HUES6 (cell line): Measurements from ENCODE around the gene SDC3.
A peak's percentile ranks its signal among the peaks of the same experiment; 100 is the strongest.

Source experiments
- H3K27ac ChIP-seq: 2 replicates; pipeline ENCODE4 v1.7.0; 2013; ENCODE audit warnings: low read depth, mild to moderate bottlenecking, low read length, inconsistent platforms
- H3K27me3 ChIP-seq: 2 replicates; pipeline ENCODE4 v1.6.1; 2013; ENCODE audit warnings: low read length; ENCODE audit not compliant: control insufficient read depth, insufficient read depth
- H3K36me3 ChIP-seq: 2 replicates; pipeline ENCODE4 v1.6.1; 2013; ENCODE audit warnings: low read length; ENCODE audit not compliant: control insufficient read depth, insufficient read depth
- H3K4me1 ChIP-seq: 2 replicates; pipeline ENCODE4 v1.6.1; 2013; ENCODE audit warnings: low read length; ENCODE audit not compliant: control insufficient read depth, insufficient read depth
- H3K4me3 ChIP-seq: 2 replicates; pipeline ENCODE4 v1.5.1; 2013; ENCODE audit warnings: low read depth, low read length
- H3K9ac ChIP-seq: one replicate; pipeline ENCODE4 v1.6.1; 2013; ENCODE audit warnings: mild to moderate bottlenecking, low read length
- H3K9me3 ChIP-seq: 2 replicates; pipeline ENCODE4 v1.6.1; 2013; ENCODE audit warnings: low read depth, low read length; ENCODE audit not compliant: control insufficient read depth, insufficient read depth

The SDC3 gene

DNA sequence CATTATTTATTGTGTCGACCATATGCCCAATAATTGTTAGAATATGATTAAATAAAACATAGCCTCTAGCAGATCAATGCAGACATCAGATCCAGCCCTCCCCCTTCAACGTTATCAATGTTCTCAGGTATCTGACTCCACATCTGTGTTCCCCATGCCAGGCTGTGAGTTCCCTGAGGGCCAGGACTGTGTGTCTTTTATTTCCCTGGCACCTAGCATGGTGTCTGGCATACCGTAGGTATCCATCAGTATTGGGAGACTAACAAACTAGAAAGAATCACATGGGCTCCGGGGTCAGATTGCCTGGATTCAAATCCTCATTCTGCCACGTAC, 48.3 kb downstream of the SDC3 start:
- no peak overlapping the region for H3K9ac ChIP-seq
- no peaks in the 10 kb centered on the region for H3K9me3 ChIP-seq
- H3K27ac ChIP-seq, result no peak overlapping the region
- peaks cover 19% of the 10 kb centered on the region for H3K4me1 ChIP-seq
- no peaks in the 10 kb centered on the region for H3K36me3 ChIP-seq
- H3K27me3 ChIP-seq, result no peaks in the 10 kb centered on the region
- H3K4me3 ChIP-seq, result no peak overlapping the region

DNA sequence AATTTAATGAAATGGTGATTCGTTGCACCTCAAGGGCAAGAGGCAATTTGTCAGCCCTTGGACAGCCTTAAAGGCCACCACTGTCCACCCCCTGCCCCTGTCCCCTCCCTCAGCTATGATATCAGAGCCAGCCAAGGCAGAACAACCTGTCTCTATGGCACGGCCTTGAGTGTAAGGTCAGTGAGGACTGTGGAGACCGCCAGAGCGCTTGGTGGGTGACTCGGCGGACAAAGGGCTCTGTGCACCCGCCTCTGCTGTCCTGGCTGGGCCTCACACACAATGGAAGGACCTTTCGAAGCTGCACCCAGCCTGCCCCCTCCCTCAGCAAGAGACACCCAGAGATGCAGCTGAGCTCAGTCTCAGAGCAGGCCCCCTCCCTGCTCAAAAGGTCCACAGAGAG, 50.6 kb downstream of the SDC3 start:
- Histone ChIP-seq H3K9ac (no peak overlapping the region), H3K27me3 (no peaks in the 10 kb centered on the region), H3K27ac (no peak overlapping the region), H3K4me3 (no peak overlapping the region), H3K36me3 (no peaks in the 10 kb centered on the region), H3K9me3 (no peaks in the 10 kb centered on the region), H3K4me1 (peaks cover 30% of the 10 kb centered on the region)

DNA sequence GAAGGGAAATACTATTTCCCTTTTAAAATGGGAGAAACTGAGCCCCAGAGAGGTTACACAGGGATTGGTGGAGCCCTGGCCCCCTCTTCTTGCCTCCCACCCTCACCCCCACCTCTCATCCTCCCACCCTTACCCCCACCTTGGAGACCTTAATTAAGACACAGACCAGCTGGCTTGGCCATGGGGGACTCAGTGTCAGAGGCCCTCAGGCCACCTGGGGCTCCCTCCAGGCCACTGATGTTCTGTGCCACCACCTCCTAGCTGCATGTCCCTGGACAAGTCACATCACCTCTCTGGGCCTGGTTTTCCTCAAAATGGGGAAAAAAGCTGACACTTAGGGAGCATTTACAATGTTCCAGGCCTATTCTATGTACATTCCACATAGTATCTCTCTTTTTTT, 51.5 kb downstream of the SDC3 start:
- Histone ChIP-seq H3K4me3 (no peak overlapping the region), H3K36me3 (no peaks in the 10 kb centered on the region), H3K9ac (no peak overlapping the region), H3K27ac (no peak overlapping the region), H3K4me1 (peaks cover 30% of the 10 kb centered on the region), H3K27me3 (no peaks in the 10 kb centered on the region), H3K9me3 (no peaks in the 10 kb centered on the region)

DNA sequence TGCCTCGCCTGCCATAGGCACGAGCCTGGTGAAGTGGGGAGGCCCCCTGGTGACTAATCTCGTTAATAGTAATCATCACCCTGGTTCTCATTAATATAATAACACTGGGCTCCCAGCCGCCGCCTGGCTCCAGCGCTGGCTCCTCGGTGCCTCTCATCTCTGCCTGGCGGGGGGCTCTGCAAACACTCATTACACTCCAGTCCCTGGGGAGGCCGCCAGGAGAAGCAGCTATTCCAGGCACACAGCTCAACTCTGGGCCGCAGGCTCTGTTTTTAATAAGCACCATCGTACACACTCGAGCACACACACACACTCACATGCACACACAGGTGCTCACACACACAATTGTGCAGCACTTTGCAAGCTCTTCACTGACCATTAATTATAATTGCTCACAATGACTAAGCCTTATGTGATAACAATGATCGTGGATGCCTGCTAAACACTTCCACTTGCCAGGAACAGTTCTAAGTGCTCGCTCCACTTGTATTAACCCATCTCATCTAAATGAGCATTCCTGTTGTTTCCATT, 52.2 kb downstream of the SDC3 start:
- no peaks in the 10 kb centered on the region for H3K27me3 ChIP-seq
- no peaks in the 10 kb centered on the region for H3K36me3 ChIP-seq
- peaks cover 30% of the 10 kb centered on the region for H3K4me1 ChIP-seq
- no peak overlapping the region for H3K4me3 ChIP-seq
- no peak overlapping the region for H3K9ac ChIP-seq
- H3K27ac ChIP-seq, result no peak overlapping the region
- H3K9me3 ChIP-seq, result no peaks in the 10 kb centered on the region

DNA sequence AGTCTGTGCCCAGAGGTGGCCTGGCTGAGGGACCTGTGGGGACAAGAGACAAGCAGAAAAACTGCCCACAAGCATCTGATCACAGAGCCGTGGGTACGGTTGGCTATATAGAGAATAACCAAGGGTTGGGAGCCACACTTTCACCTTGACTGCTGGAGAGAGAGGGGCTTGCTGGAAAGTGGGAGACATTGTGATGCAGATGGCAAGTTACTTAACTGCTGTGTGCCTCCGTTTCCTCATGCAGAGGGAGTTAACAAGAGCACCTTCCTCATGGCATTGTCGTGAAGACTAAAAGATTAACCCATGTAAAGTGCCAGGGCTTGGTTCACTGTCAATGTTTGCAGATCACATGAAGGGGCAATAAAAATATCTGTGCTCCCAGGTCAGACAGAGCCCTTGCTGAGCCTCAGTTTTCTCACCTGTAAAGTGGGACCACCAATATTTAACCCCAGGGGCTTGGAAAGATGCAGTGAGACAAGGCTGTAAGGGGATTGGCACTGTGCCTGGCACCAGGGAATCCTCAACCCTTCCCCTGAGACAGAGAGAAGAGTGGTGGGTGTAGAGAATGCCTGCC, 52.8 kb downstream of the SDC3 start:
- H3K4me1 ChIP-seq, result peaks cover 30% of the 10 kb centered on the region
- H3K9me3 ChIP-seq, result no peaks in the 10 kb centered on the region
- no peak overlapping the region for H3K27ac ChIP-seq
- no peak overlapping the region for H3K4me3 ChIP-seq
- H3K36me3 ChIP-seq, result no peaks in the 10 kb centered on the region
- H3K27me3 ChIP-seq, result no peaks in the 10 kb centered on the region
- no peak overlapping the region for H3K9ac ChIP-seq

DNA sequence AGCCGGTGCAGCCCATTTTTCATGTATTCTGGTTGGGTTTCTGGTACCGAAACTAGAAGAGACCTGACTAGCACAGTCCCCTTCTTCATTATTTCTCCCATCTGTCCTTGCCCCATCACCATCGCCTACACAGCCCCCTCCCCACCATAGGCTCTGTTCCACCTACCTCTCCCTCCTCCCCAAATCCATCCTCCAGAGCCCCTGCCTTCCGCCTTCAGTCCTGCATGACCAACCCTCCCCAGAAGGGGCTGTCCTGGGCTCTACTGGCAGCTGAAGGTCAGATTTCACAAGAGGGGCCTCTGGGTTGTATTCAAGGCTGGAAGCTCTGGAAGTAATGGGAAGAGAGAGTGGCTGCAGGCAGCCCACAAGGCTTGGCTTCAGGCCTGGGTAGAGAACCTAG, 55.2 kb downstream of the SDC3 start:
- H3K36me3 ChIP-seq, result no peaks in the 10 kb centered on the region
- H3K4me1 ChIP-seq, result peaks cover 27% of the 10 kb centered on the region
- no peak overlapping the region for H3K4me3 ChIP-seq
- H3K27me3 ChIP-seq, result no peaks in the 10 kb centered on the region
- H3K9me3 ChIP-seq, result no peaks in the 10 kb centered on the region
- no peak overlapping the region for H3K9ac ChIP-seq
- H3K27ac ChIP-seq, result no peak overlapping the region

DNA sequence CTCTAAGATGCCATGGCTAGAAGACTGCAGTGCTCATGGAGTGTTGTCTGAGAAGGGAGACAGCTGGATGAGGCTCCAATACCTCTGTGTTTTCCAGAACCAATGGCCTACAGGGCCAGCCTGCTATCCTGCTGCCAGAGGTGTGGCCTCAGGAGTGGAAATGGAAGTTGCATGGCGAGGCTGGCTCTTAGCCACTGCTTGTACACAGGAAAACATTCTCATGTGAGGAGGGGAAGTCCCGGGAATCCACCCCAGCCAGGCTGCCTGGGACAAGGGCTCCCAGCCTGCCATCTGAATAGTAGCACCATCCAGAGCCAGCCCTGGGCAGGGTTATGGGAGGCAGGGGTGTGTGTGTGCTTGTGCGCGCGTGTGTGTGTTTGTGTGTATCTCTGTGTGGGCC, 56.5 kb downstream of the SDC3 start:
- no peaks in the 10 kb centered on the region for H3K27me3 ChIP-seq
- no peak overlapping the region for H3K4me3 ChIP-seq
- no peak overlapping the region for H3K27ac ChIP-seq
- no peak overlapping the region for H3K9ac ChIP-seq
- no peaks in the 10 kb centered on the region for H3K9me3 ChIP-seq
- H3K36me3 ChIP-seq, result no peaks in the 10 kb centered on the region
- H3K4me1 ChIP-seq, result peaks cover 36% of the 10 kb centered on the region

DNA sequence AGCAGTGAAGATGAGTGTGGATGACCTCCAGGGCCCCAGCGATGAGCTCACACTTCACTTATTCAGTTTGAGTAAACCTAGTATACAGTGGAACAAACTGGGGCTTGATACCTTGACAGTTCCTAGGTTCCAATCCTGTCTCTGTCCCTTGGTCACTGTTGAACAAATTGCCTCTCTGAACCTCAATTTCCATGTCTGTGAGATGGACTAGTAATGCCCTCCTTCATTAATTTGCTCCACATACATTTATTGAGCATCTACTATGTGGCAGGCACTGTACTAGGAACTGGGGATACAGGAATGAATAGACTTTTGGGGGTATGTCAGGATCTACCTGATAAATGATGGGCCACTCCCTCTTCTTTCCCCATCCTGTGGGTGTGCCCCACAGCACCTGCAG, 57.3 kb downstream of the SDC3 start:
- Histone ChIP-seq H3K9me3 (no peaks in the 10 kb centered on the region), H3K36me3 (no peaks in the 10 kb centered on the region), H3K27me3 (no peaks in the 10 kb centered on the region), H3K9ac (no peak overlapping the region), H3K4me1 (peaks cover 33% of the 10 kb centered on the region), H3K4me3 (no peak overlapping the region), H3K27ac (no peak overlapping the region)

DNA sequence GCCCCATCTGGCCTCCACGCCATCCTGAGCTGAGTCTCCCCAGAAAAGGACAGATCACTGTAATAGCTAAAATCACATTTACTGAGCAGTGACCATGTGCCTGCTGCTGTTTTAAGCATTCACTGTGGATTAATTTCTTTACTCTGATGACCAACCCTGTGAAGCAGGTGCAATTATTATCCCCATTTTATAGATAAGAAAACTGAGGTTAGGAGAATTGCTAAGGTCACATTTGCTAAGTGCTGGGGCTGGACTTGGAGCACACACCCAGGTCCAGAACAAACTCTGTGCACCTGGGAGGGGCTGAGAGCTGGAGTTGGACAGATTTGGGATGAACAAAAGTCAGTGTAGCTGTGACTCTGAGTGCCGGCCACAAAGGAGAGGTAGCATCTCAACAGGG, 58.0 kb downstream of the SDC3 start:
- Histone ChIP-seq H3K9ac (no peak overlapping the region), H3K27me3 (no peaks in the 10 kb centered on the region)

DNA sequence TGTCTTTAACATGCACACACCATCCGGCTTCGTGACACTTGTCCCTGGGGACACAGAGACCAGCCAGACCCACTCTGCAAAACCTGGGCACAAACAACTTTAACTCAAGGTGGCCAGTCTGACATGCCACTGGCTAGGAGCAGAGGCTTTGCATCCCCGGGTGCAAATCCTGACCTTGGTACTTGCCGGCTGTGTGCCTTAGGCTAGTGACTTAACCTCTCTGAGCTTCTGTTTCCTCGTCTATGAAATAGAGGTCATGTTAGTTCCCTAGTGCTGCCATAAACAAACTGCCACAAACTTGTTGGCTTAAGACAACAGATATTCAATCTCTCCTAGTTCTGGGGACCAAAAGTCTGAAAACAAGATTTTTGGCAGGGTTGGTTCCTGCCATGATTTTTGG, 60.4 kb downstream of the SDC3 start:
- Histone ChIP-seq H3K9ac (no peak overlapping the region), H3K9me3 (no peaks in the 10 kb centered on the region), H3K36me3 (no peaks in the 10 kb centered on the region), H3K27ac (no peak overlapping the region), H3K4me1 (peaks cover 31% of the 10 kb centered on the region), H3K4me3 (no peak overlapping the region), H3K27me3 (no peaks in the 10 kb centered on the region)

More for the DNA sequence above, 58.0 kb downstream of the SDC3 start:
- no peak overlapping the region for H3K27ac ChIP-seq
- peaks cover 29% of the 10 kb centered on the region for H3K4me1 ChIP-seq
- no peaks in the 10 kb centered on the region for H3K36me3 ChIP-seq
- H3K4me3 ChIP-seq, result no peak overlapping the region
- no peaks in the 10 kb centered on the region for H3K9me3 ChIP-seq

DNA sequence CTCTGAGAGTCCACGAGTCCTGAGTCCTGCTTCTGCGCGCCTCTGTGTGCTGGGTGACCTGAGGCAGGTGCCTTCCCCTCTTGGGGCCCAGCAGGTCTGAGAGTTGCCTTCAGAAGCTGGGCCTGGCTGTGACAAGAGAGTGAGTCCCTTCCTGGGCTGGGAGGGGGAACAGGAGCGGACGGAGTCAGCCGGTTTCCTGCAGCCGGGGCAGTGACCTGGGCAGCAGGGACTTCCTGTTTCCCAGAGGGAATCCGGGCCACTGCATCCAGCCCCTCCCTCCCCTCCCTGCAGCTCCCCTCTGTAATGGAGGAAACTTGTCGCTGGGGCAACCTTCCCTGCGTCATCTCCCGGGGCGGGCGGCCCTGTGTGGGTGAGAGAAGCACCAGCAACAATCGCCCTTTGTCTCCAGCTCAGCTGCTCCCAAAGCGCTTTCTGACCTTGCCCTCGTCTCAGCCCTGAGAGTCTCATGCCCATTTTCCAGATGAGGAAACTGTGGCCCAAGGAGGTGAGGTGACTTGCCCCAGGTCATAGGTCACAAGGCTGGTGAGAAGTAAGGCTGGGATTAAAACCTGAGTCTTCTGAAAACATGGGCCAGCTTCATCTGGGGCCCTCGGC, 61.1 kb downstream of the SDC3 start:
- H3K9ac ChIP-seq, result peak overlapping the region; percentile 2
- H3K4me3 ChIP-seq, result no peak overlapping the region
- H3K36me3 ChIP-seq, result no peaks in the 10 kb centered on the region
- peaks cover 31% of the 10 kb centered on the region for H3K4me1 ChIP-seq
- no peaks in the 10 kb centered on the region for H3K9me3 ChIP-seq
- H3K27ac ChIP-seq, result no peak overlapping the region
- H3K27me3 ChIP-seq, result no peaks in the 10 kb centered on the region
